Testis (tissue), 3 donors: ENCODE results near the gene AFAP1. TPM values are rescaled to one million over a fixed set of nuclear protein-coding genes. Genes with fewer than 3 reads are reported as not detected.

Experiments
- DNase-seq: peaks from one replicate; pipeline ENCODE4 v3.0.0-alpha.2; 2019
- H3K27ac ChIP-seq, 2 donors: fragments of 200-600 bp; sonication (generic); one replicate each; pipeline ENCODE4 v1.5.1; 2019
- H3K27me3 ChIP-seq: fragments of 200-600 bp; sonication (generic); one replicate; pipeline ENCODE4 v1.5.1; 2019
- H3K36me3 ChIP-seq: fragments of 200-600 bp; sonication (generic); one replicate; pipeline ENCODE4 v1.5.1; 2017; ENCODE audit warnings: low read depth; ENCODE audit errors: missing control alignments
- H3K4me1 ChIP-seq: fragments of 200-600 bp; sonication (generic); one replicate; pipeline ENCODE4 v1.5.1; 2019
- H3K4me3 ChIP-seq, 2 donors: fragments of 200-600 bp; sonication (generic); one replicate each; pipeline ENCODE4 v1.5.1; 2017 to 2019
- H3K9me3 ChIP-seq: fragments of 200-600 bp; sonication (generic); one replicate; pipeline ENCODE4 v1.5.1; 2017
- CTCF ChIP-seq, 3 experiments: fragments of 450-650 bp in 2 of 3; fragments of 200-600 bp in 1 of 3; sonication (generic) in 1 of 3; IDR thresholded peaks; one replicate each; pipeline ENCODE4 v1.5.1; 2016 to 2019; ENCODE audit warnings: antibody characterized with exemption in 3 of 3, mild to moderate bottlenecking in 2 of 3, moderate library complexity in 1 of 3
- POLR2A ChIP-seq: fragments of 450-650 bp; IDR thresholded peaks from one replicate; pipeline ENCODE4 v1.6.1; 2017; ENCODE audit warnings: antibody characterized with exemption, mild to moderate bottlenecking, moderate library complexity
- WGBS, 2 donors: methylation state at CpG; one replicate each; pipeline ENCODE4 v1.1.5; 2018; 5-methylcytosine and 5-hydroxymethylcytosine counted together
- intact Hi-C: fragments of 100-400 bp; cut with DNase I; formaldehyde crosslinking; loops from one replicate; pipeline ENCODE4 v1.15.1; 2023; ENCODE audit warnings: low total_unique reads
- polyA plus RNA-seq: library from polyadenylated mRNA; stranded (reverse); fragments of 350-450 nt; fragmentation: Illumina TruSeq; extraction: RNeasy Lipid Tissue Mini Kit (QIAGEN cat#74804); gene quantifications from one replicate; pipeline ENCODE4 v1.2.3, GENCODE V29; 2014; ENCODE audit warnings: low read depth, low replicate concordance; ENCODE audit not compliant: insufficient read depth
- total RNA-seq, 2 donors: library from RNA; depleted of rRNA; stranded (reverse); fragments of >200 nt; gene quantifications; one replicate each; pipeline ENCODE4 v1.2.3, GENCODE V29; 2016

The AFAP1 gene
- total and polyA plus RNA-seq, 3 donors from 2014 or later: 23.1 to 52.4 (median 51.4) TPM

- no peak overlapping the region for H3K27ac ChIP-seq
- DNase-seq: no peak
- no peak overlapping the region for H3K4me3 ChIP-seq
- TF ChIP-seq POLR2A: no peak
- no peak for TF ChIP-seq CTCF (IDR thresholded peaks at IDR 0.05)
- no peaks in the 10 kb centered on the region for H3K9me3 ChIP-seq
- H3K27me3 ChIP-seq: no peaks in the 10 kb centered on the region
- intact Hi-C loops: no loop called here
- H3K36me3 ChIP-seq: no peaks in the 10 kb centered on the region
- WGBS, 2 donors: 90 to 95% methylated on average over 22 to 23 of the region's 23 CpGs
- H3K4me1 ChIP-seq: no peaks in the 10 kb centered on the region
Observed at GRCh38 chr4:7766661-7767345, 172.9 kb downstream of the AFAP1 start.

GRCh38 chr4:7766086-7766485, 173.6 kb downstream of the AFAP1 start:
- H3K36me3 ChIP-seq: no peaks in the 10 kb centered on the region
- no peak overlapping the region for H3K4me3 ChIP-seq
- H3K27ac ChIP-seq: no peak overlapping the region
- no peaks in the 10 kb centered on the region for H3K9me3 ChIP-seq
- 85 to 91% methylated on average over 8 to 11 of the region's 11 CpGs for WGBS, 2 donors
- no peaks in the 10 kb centered on the region for H3K4me1 ChIP-seq
- intact Hi-C loops: no loop called here
- DNase-seq: no peak
- H3K27me3 ChIP-seq: no peaks in the 10 kb centered on the region
- TF ChIP-seq POLR2A (no peak), CTCF (IDR thresholded peaks at IDR 0.05) (no peak)

GRCh38 chr4:7765666-7766065, 174.0 kb downstream of the AFAP1 start:
- H3K9me3 ChIP-seq: no peaks in the 10 kb centered on the region
- no peaks in the 10 kb centered on the region for H3K27me3 ChIP-seq
- no peaks in the 10 kb centered on the region for H3K4me1 ChIP-seq
- H3K36me3 ChIP-seq: no peaks in the 10 kb centered on the region
- no peak for TF ChIP-seq POLR2A
- TF ChIP-seq CTCF (IDR thresholded peaks at IDR 0.05): no peak
- H3K27ac ChIP-seq: no peak overlapping the region
- 86 to 87% methylated on average over 12 of the region's 12 CpGs for WGBS, 2 donors
- DNase-seq: no peak
- no peak overlapping the region for H3K4me3 ChIP-seq
- intact Hi-C loops: no loop called here

GRCh38 chr4:7764466-7764865, 175.2 kb downstream of the AFAP1 start:
- Histone ChIP-seq H3K27me3 (no peaks in the 10 kb centered on the region), H3K27ac (no peak overlapping the region), H3K4me3 (no peak overlapping the region), H3K36me3 (no peaks in the 10 kb centered on the region), H3K9me3 (no peaks in the 10 kb centered on the region), H3K4me1 (no peaks in the 10 kb centered on the region)
- TF ChIP-seq CTCF (IDR thresholded peaks at IDR 0.05) (no peak), POLR2A (no peak)
- WGBS, 2 donors: 89 to 95% methylated on average over 5 of the region's 5 CpGs
- intact Hi-C loops: no loop called here
- no peak for DNase-seq

GRCh38 chr4:7763788-7764187, 175.9 kb downstream of the AFAP1 start:
- no peak overlapping the region for H3K27ac ChIP-seq
- H3K4me1 ChIP-seq: no peaks in the 10 kb centered on the region
- H3K4me3 ChIP-seq: no peak overlapping the region
- no peaks in the 10 kb centered on the region for H3K27me3 ChIP-seq
- TF ChIP-seq POLR2A (no peak), CTCF (IDR thresholded peaks at IDR 0.05) (no peak)
- intact Hi-C loops: no loop called here
- no peaks in the 10 kb centered on the region for H3K9me3 ChIP-seq
- DNase-seq: no peak
- no peaks in the 10 kb centered on the region for H3K36me3 ChIP-seq
- 85 to 91% methylated on average over 10 of the region's 10 CpGs for WGBS, 2 donors
